ENCODE results near the gene COX6B2.
"Not testable (repeated sequence)": the region's sequence is repeated elsewhere in the genome, so short reads cannot be mapped to it uniquely, and the experiment has no call there.

DNA sequence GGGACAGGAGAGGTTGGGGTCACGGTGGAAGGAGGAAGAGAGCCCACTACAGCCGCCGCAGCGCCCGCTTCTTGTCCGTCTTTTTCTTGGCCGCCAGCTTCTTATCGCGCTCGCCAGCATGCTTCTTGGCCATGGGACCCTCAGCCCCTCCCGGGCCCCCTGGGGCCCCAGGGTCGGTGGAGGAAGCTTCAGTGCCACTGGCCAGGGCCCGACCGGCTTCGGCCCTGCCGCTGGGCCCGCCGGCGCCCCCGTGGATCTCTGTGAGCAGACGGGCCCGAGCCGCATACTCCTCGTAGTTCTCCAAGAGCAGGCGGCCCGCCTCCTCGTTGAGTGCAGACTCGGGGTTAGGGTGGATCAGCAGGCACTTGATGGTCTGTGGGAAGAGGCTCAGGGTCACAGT, 46.9 kb upstream of the COX6B2 start:
- TF ChIP-seq, protein P1, sequence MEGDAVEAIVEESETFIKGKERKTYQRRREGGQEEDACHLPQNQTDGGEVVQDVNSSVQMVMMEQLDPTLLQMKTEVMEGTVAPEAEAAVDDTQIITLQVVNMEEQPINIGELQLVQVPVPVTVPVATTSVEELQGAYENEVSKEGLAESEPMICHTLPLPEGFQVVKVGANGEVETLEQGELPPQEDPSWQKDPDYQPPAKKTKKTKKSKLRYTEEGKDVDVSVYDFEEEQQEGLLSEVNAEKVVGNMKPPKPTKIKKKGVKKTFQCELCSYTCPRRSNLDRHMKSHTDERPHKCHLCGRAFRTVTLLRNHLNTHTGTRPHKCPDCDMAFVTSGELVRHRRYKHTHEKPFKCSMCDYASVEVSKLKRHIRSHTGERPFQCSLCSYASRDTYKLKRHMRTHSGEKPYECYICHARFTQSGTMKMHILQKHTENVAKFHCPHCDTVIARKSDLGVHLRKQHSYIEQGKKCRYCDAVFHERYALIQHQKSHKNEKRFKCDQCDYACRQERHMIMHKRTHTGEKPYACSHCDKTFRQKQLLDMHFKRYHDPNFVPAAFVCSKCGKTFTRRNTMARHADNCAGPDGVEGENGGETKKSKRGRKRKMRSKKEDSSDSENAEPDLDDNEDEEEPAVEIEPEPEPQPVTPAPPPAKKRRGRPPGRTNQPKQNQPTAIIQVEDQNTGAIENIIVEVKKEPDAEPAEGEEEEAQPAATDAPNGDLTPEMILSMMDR (IDR thresholded peaks at IDR 0.05) = not testable (repeated sequence)
- TF ChIP-seq POLR2A (IDR thresholded peaks at IDR 0.05; ENCODE audit: low read depth); POLR2AphosphoS5 (IDR thresholded peaks at IDR 0.05); EP300 (IDR thresholded peaks at IDR 0.05): not testable (repeated sequence)
